Measurements from ENCODE around the gene GTF2F2.

DNA sequence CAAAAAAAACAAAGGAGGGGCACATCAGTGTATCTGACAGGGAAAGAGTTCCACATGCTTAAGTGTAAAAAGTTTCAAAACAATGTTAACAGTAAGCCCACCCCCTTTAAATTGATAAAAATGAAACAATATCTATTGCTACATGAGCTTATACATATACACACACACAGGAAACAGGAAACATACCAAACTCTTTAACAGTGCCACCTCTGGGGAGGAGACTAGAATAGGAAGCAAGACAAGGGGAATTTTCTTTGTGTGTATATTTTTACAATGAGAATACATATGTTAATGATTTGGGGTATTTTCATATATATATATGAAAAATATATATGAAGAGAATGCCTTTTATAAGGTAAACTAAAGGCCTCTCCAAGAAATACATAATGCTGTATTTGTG lies 175.9 kb downstream of the GTF2F2 start:
- TF ChIP-seq, protein P1, sequence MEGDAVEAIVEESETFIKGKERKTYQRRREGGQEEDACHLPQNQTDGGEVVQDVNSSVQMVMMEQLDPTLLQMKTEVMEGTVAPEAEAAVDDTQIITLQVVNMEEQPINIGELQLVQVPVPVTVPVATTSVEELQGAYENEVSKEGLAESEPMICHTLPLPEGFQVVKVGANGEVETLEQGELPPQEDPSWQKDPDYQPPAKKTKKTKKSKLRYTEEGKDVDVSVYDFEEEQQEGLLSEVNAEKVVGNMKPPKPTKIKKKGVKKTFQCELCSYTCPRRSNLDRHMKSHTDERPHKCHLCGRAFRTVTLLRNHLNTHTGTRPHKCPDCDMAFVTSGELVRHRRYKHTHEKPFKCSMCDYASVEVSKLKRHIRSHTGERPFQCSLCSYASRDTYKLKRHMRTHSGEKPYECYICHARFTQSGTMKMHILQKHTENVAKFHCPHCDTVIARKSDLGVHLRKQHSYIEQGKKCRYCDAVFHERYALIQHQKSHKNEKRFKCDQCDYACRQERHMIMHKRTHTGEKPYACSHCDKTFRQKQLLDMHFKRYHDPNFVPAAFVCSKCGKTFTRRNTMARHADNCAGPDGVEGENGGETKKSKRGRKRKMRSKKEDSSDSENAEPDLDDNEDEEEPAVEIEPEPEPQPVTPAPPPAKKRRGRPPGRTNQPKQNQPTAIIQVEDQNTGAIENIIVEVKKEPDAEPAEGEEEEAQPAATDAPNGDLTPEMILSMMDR (IDR thresholded peaks at IDR 0.05), result no peak
- no peak for TF ChIP-seq POLR2A (IDR thresholded peaks at IDR 0.05)
